B cell (primary cell): ENCODE data around the gene ASB2. TPM values are rescaled to one million over a fixed set of nuclear protein-coding genes. Genes with fewer than 3 reads are reported as not detected.

Experiments
- ATAC-seq: fragments of 200-7000 bp; cut with Tn5 transposase; one replicate; pipeline ENCODE4 v1.10.0; 2021; ENCODE audit warnings: low read depth, mild to moderate bottlenecking, moderate number of reproducible peaks, moderate library complexity
- CTCF ChIA-PET: fragments of 350-600 bp; sonication (Branson Sonifier 250); formaldehyde crosslinking; loops from one replicate; lab custom pipeline; 2021; ENCODE audit warnings: antibody characterized with exemption, inconsistent platforms; lab: Charles Lee
- POLR2A ChIA-PET: fragments of 350-600 bp; sonication (Branson Sonifier 250); formaldehyde crosslinking; loops from one replicate; lab custom pipeline; 2021; ENCODE audit warnings: antibody characterized with exemption; lab: Charles Lee
- DNase-seq: peaks from one replicate; pipeline ENCODE4 v3.0.0; 2013
- H2AFZ ChIP-seq: 2 replicates; pipeline ENCODE4 v1.6.1; 2012; ENCODE audit warnings: mild to moderate bottlenecking, low read depth, low read length; ENCODE audit not compliant: insufficient read depth, poor library complexity, severe bottlenecking
- H3K27ac ChIP-seq, 2 donors: 1 replicate in 1 of 2; 2 replicates in 1 of 2; pipeline ENCODE4 v1.5.1; 2012 to 2013; ENCODE audit warnings: low read length in 2 of 2, mild to moderate bottlenecking in 2 of 2, moderate library complexity in 1 of 2
- H3K27me3 ChIP-seq, 4 experiments: fragments of 200-600 bp in 1 of 4; sonication (generic) in 1 of 4; replicated peaks in 1 of 4; 1 replicate in 2 of 4; 2 replicates in 2 of 4; pipeline versions ENCODE4 v1.6.1 to v1.7.0; 2013 to 2016; ENCODE audit warnings: low read length in 3 of 4, mild to moderate bottlenecking in 2 of 4, mixed read lengths in 1 of 4, moderate library complexity in 1 of 4; ENCODE audit not compliant: insufficient read depth in 4 of 4, control insufficient read depth in 3 of 4; ENCODE audit errors: control extremely low read depth in 1 of 4
- H3K36me3 ChIP-seq, 2 experiments: replicated peaks in 1 of 2; 1 replicate in 1 of 2; 2 replicates in 1 of 2; pipeline versions ENCODE4 v1.6.1 to v1.7.1; 2013; ENCODE audit warnings: low read length in 1 of 2; ENCODE audit not compliant: insufficient read depth in 2 of 2, control insufficient read depth in 1 of 2; ENCODE audit errors: control extremely low read depth in 1 of 2, extremely low read depth in 1 of 2
- H3K4me1 ChIP-seq, 2 donors: fragments of 200-600 bp in 1 of 2; sonication (generic) in 1 of 2; 1 replicate in 1 of 2; 2 replicates in 1 of 2; pipeline versions ENCODE4 v1.5.1 to v1.6.1; 2013 to 2017; ENCODE audit warnings: low read length in 2 of 2; ENCODE audit not compliant: control insufficient read depth in 2 of 2, insufficient read depth in 2 of 2
- H3K4me2 ChIP-seq: replicated peaks from 2 replicates; pipeline ENCODE3; 2012; ENCODE audit warnings: mild to moderate bottlenecking, low read depth, low read length; ENCODE audit not compliant: poor library complexity, severe bottlenecking
- H3K4me3 ChIP-seq, 5 experiments: fragments of 200-600 bp in 1 of 5; sonication (generic) in 1 of 5; 1 replicate in 3 of 5; 2 replicates in 2 of 5; pipeline versions ENCODE4 v1.5.1 to v1.7.0; 2011 to 2016; ENCODE audit warnings: low read length in 4 of 5, mild to moderate bottlenecking in 4 of 5, low read depth in 2 of 5, control low read depth in 1 of 5, moderate library complexity in 1 of 5; ENCODE audit not compliant: insufficient read depth in 1 of 5; ENCODE audit errors: control extremely low read depth in 1 of 5, extremely low read depth in 1 of 5
- H3K79me2 ChIP-seq: fragments of 200-600 bp; sonication (generic); one replicate; pipeline ENCODE4 v1.6.0; 2016; ENCODE audit warnings: low read length; ENCODE audit not compliant: control insufficient read depth, insufficient read depth
- H3K9ac ChIP-seq: fragments of 200-600 bp; sonication (generic); 2 replicates; pipeline ENCODE4 v1.6.1; 2017; ENCODE audit warnings: mild to moderate bottlenecking, low read length, moderate library complexity
- H3K9me3 ChIP-seq, 3 donors: one replicate each; pipeline versions ENCODE4 v1.6.1 to v1.7.1; 2013; ENCODE audit warnings: low read length in 2 of 3; ENCODE audit not compliant: control insufficient read depth in 2 of 3, insufficient read depth in 1 of 3; ENCODE audit errors: control extremely low read depth in 1 of 3
- H4K20me1 ChIP-seq: 2 replicates; pipeline ENCODE4 v1.6.0; 2012; ENCODE audit warnings: mild to moderate bottlenecking, low read length; ENCODE audit not compliant: insufficient read depth, control insufficient read depth, poor library complexity, severe bottlenecking
- H3K27ac Mint-ChIP-seq: one replicate; pipeline ENCODE4 v1.8.0; 2021; ENCODE audit warnings: mixed read lengths
- H3K27me3 Mint-ChIP-seq: one replicate; pipeline ENCODE4 v1.8.0; 2021; ENCODE audit warnings: mixed read lengths
- H3K4me1 Mint-ChIP-seq: one replicate; pipeline ENCODE4 v1.8.0; 2021; ENCODE audit warnings: mixed read lengths
- H3K4me3 Mint-ChIP-seq: one replicate; pipeline ENCODE4 v1.8.0; 2021; ENCODE audit warnings: mixed read lengths
- H3K9me3 Mint-ChIP-seq: one replicate; pipeline ENCODE4 v1.8.0; 2022; ENCODE audit warnings: mixed read lengths; ENCODE audit not compliant: insufficient read depth
- EZH2 ChIP-seq: IDR thresholded peaks from 2 replicates; pipeline ENCODE4 v1.6.1; 2012; ENCODE audit warnings: borderline replicate concordance, low read depth, mild to moderate bottlenecking, moderate library complexity, low read length; ENCODE audit not compliant: insufficient read depth, poor library complexity, severe bottlenecking
- WGBS: methylation state at CpG from one replicate; pipeline ENCODE4 v1.1.5; 2013; ENCODE audit warnings: missing lambda C conversion rate; ENCODE audit not compliant: insufficient coverage; 5-methylcytosine and 5-hydroxymethylcytosine counted together
- intact Hi-C: fragments of 100-400 bp; cut with micrococcal nuclease; formaldehyde crosslinking; loops from one replicate; pipeline ENCODE4 v1.10.0; 2022
- polyA plus RNA-seq: library from polyadenylated mRNA; depleted of rRNA; stranded (reverse); fragments of >200 nt; gene quantifications from 2 replicates; pipeline ENCODE4 v1.2.3, GENCODE V29; 2012
- total RNA-seq, 2 donors: library from RNA; stranded (reverse); fragments of 120-200 nt in 1 of 2; gene quantifications; 1 replicate in 1 of 2; 2 replicates in 1 of 2; pipeline versions ENCODE4 v1.2.3 to v1.2.4, GENCODE V29; 2013 to 2022
- TF ChIP-seq, protein P1 (sequence below): fragments of 200-600 bp; IDR thresholded peaks from one replicate; pipeline ENCODE4 v1.8.0; 2022; ENCODE audit warnings: antibody characterized with exemption, mild to moderate bottlenecking

The ASB2 gene
- total and polyA plus RNA-seq, 2 donors (not counting 1 experiment from before 2014, with no cell fraction given): 1.5 to 2.7 TPM

DNA sequence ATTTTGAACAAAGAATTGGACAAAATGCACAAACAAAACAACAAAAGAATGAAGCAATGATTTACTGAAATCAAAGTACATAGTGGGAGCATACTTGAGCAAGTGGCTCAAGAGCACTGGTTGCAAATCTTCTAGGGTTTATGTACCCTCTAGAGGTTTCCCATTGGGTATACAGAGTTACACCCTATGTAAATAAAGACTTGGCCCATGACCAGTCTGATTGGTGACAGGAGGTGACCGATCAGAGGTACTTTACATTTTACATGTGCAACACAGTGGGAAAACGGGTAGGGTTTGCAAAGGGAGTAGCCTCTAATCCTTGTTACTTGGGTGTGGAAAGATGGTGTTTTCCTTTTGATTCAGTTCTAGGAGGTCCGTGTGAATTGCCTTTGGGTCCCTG lies 59.9 kb downstream of the ASB2 start:
- no peaks in the 10 kb centered on the region for H3K4me1 Mint-ChIP-seq
- H3K4me2 ChIP-seq: no peak overlapping the region
- peaks cover 2% of the 10 kb centered on the region for H3K9me3 Mint-ChIP-seq
- no peak for ATAC-seq
- H2AFZ ChIP-seq: no peak overlapping the region
- ChIA-PET CTCF (no interaction called here), POLR2A (no interaction called here)
- no peak overlapping the region for H3K4me3 Mint-ChIP-seq
- no peak overlapping the region for H3K4me3 ChIP-seq
- no peaks in the 10 kb centered on the region for H4K20me1 ChIP-seq
- H3K27me3 Mint-ChIP-seq: peaks cover 24% of the 10 kb centered on the region
- no peak overlapping the region for H3K27ac Mint-ChIP-seq
- no peak for TF ChIP-seq EZH2
- TF ChIP-seq, protein P1, sequence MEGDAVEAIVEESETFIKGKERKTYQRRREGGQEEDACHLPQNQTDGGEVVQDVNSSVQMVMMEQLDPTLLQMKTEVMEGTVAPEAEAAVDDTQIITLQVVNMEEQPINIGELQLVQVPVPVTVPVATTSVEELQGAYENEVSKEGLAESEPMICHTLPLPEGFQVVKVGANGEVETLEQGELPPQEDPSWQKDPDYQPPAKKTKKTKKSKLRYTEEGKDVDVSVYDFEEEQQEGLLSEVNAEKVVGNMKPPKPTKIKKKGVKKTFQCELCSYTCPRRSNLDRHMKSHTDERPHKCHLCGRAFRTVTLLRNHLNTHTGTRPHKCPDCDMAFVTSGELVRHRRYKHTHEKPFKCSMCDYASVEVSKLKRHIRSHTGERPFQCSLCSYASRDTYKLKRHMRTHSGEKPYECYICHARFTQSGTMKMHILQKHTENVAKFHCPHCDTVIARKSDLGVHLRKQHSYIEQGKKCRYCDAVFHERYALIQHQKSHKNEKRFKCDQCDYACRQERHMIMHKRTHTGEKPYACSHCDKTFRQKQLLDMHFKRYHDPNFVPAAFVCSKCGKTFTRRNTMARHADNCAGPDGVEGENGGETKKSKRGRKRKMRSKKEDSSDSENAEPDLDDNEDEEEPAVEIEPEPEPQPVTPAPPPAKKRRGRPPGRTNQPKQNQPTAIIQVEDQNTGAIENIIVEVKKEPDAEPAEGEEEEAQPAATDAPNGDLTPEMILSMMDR: no peak
- intact Hi-C loops: no loop called here
- no peak overlapping the region for H3K9ac ChIP-seq
- no peak overlapping the region for H3K27ac ChIP-seq
- H3K9me3 ChIP-seq: peaks cover 0 to 11% (median 9%) of the 10 kb centered on the region in 3 donors
- H3K4me1 ChIP-seq: no peaks in the 10 kb centered on the region
- WGBS: no CpG with 5 or more reads among the region's 3 CpGs
- no peaks in the 10 kb centered on the region for H3K79me2 ChIP-seq
- no peaks in the 10 kb centered on the region for H3K36me3 ChIP-seq
- no peak for DNase-seq
- H3K27me3 ChIP-seq: peaks cover 0 to 7% (median 2%) of the 10 kb centered on the region in 4 experiments

DNA sequence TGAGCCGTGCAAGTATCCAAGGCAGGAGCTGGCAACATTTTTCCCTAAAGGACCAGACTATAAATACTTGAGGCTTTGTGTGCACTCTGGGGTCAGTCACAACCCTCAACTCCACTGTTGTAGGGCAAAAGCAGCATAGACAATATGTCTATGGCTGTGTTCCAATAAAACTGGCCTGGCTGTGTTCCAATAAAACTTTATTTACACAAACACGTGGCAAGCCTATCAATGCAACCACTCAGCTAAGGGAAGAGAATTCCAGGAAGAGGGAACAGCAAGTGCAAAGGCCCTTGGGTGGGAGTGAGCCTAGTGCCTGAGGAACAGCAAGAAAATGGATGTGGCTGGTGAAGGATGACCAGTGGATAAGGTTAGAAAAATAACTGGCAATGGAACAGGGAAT lies 60.6 kb downstream of the ASB2 start:
- H3K4me3 ChIP-seq: no peak overlapping the region
- peaks cover 0 to 7% (median 2%) of the 10 kb centered on the region in 4 experiments for H3K27me3 ChIP-seq
- intact Hi-C loops: no loop called here
- no peaks in the 10 kb centered on the region for H3K36me3 ChIP-seq
- no peak overlapping the region for H2AFZ ChIP-seq
- ChIA-PET POLR2A (no interaction called here), CTCF (no interaction called here)
- Mint-ChIP-seq H3K27me3 (peaks cover 24% of the 10 kb centered on the region), H3K4me3 (no peak overlapping the region), H3K4me1 (no peaks in the 10 kb centered on the region), H3K27ac (no peak overlapping the region), H3K9me3 (peaks cover 2% of the 10 kb centered on the region)
- ATAC-seq (no peak), DNase-seq (no peak)
- no peak overlapping the region for H3K9ac ChIP-seq
- H3K27ac ChIP-seq: no peak overlapping the region
- no peak overlapping the region for H3K4me2 ChIP-seq
- peaks cover 0 to 11% (median 9%) of the 10 kb centered on the region in 3 donors for H3K9me3 ChIP-seq
- no peaks in the 10 kb centered on the region for H3K79me2 ChIP-seq
- H4K20me1 ChIP-seq: no peaks in the 10 kb centered on the region
- TF ChIP-seq, protein P1: no peak
- TF ChIP-seq EZH2: no peak
- no CpG with 5 or more reads among the region's 2 CpGs for WGBS
- H3K4me1 ChIP-seq: no peaks in the 10 kb centered on the region
